ENCODE measurements around the gene TDRD7.

DNA sequence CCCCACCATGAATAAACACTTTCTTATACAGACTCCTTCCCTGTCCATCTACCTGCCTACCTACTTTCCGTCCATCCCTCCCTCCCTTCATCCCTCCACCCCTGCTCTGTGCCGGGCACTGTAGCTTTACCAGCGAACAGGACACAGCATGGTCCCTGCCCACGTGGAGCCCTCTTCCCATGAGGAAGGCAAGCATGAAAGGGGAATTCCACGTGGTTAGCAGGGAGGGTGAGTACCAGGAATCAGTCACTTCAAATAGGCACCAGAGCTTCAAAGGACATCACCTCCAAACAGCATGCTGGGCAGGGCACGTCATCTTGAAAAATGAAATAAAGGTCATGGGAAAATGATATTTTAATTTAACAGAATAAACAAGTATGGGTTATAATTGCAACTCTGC is 35.0 kb upstream of the TDRD7 start:
- TF ChIP-seq CTCF (IDR thresholded peaks at IDR 0.05), result no peak
- no peak for TF ChIP-seq ZFX (IDR thresholded peaks at IDR 0.05; ENCODE audit: borderline replicate concordance)

All from 22Rv1 (cell line).